GM15510 (cell line): Measurements from ENCODE around the gene TOX3.

Experiments used
- POLR2A ChIP-seq: IDR thresholded peaks from 3 replicates; pipeline ENCODE4 v1.6.1; 2011; ENCODE audit warnings: borderline replicate concordance; ENCODE audit not compliant: insufficient read length; ENCODE audit errors: extremely low read depth

TOX3 gene

DNA sequence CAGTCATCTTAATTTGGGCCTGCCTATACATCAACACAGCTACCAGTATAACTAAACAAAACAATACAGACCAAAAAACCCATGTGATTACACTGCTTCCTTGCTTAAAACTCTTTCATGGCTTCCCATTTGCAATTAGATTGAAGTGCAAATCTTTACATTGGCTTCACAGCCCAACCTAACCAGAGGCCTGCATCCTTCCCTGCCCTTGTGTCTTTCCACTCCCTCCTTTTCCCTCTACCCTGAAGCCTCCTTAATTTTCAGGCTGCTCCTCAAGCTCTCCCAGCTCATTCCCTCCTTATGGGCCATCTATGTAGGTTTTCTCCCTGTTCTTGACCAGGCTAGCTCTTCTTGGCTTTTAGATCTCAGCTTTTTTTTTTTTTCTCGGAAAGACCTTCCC lies 147.8 kb downstream of the TOX3 start:
- TF ChIP-seq POLR2A = no peak

DNA sequence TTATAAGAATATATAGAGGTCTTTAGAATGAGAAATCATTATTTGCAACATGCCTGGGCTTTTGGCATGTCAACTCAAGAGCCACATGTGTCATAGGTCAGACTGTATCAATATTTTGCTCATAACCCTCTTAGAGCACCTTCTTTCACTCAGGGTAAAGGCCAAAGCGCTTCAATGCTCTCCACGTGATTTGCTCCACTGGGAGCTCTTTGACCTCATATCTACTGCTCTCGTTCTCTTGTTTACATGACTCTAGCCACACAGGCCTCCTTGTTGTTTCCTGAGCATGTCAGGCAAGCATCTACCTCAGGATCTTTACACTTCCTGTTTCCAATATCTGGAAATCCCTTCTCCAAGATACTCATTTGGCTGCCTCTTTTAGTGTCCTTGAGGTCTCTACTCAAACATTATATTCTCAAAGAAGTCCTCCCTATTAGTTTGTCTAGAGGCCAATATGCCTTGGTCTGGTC lies 148.4 kb downstream of the TOX3 start:
- TF ChIP-seq POLR2A = no peak

DNA sequence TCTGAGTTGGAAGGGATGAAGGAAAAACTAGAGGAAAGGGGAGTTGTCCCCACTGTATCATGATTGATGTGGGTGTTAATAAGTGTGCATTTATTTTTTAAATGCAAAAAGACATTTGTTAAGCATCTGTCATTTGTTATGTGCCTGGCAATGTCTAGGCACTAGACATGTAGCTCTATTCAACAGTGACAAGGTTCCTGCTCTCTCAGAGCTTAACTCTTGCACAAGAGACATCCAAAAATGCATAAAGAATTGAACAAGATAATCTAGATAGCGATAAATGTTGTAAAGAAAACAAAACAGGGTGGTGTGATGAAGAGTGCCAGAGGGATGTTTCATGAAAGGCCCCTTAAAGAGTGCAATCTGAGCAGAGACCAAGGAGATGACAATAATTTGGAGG lies 148.9 kb downstream of the TOX3 start:
- no peak for TF ChIP-seq POLR2A

DNA sequence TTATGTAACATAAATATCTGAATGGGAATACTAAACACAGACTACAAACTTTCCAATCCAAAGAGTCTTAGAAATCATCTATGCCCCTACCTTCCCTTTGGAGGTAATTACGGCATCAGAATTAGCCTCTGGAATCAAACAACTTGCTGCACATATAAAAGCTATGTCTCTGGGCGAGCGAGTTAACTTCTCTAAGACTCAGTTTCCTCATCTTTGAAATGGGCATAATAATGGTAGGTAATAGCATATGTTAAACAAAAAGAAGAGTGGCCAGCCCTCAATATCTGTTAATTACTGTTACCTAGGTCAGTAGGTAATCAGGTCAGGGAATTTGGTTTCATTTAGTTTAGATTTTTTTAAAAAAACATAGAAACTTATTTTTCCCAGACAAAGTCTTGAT lies 153.5 kb downstream of the TOX3 start:
- no peak for TF ChIP-seq POLR2A

DNA sequence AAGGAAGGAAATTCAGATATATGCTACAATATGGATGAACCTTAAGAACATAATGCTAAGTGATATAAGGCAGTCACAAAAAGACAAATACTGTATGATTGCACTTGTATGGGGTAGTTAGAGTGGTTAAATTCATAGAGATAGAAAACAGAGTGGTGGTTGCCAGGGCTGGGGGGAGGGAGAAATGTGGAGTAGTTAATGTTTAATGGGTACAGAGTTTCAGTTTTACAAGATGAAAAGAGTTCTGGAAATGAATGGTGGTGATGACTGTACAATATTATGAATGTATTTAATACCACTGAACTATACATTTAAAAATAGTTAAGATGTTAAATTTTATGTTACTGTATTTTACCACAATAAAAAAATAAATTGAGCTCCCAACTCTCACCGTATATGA lies 157.9 kb downstream of the TOX3 start:
- no peak for TF ChIP-seq POLR2A
